Mammary epithelial cell (primary cell): ENCODE measurements around the gene GPR78.

Source experiments
- EZH2 ChIP-seq: IDR thresholded peaks from 2 replicates; pipeline ENCODE4 v1.6.1; 2012; ENCODE audit warnings: low read length, inconsistent platforms, borderline replicate concordance
- TF ChIP-seq, protein P1 (sequence below), 2 donors: IDR thresholded peaks in 1 of 2; conservative IDR thresholded peaks in 1 of 2; 2 replicates each; pipeline ENCODE4 v1.5.1; 2011 to 2012; ENCODE audit warnings: inconsistent platforms in 2 of 2, low read length in 2 of 2, mild to moderate bottlenecking in 2 of 2, control low read depth in 1 of 2, low read depth in 1 of 2; ENCODE audit not compliant: insufficient read depth in 1 of 2; ENCODE audit errors: extremely low read depth in 1 of 2

DNA sequence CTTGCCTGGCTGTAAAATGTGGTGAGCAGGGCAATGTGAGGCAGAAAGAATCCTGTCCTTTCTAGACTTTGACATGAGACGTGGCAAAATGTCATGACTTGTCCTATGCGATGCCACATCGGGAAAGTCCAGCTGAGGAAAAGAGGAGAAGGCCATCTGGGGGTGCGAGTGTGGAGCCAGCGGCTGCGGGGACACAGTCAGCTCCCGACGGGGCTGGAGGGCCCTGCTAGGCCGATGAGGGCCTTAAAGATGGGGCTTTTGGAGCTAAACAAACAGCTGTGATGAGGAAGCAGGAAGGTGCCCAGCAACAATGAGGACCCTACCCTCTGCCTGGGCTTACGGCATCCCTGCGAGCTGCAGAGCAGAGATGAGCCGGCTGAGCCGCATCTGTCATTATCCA lies 20.1 kb downstream of the GPR78 start:
- TF ChIP-seq, protein P1, sequence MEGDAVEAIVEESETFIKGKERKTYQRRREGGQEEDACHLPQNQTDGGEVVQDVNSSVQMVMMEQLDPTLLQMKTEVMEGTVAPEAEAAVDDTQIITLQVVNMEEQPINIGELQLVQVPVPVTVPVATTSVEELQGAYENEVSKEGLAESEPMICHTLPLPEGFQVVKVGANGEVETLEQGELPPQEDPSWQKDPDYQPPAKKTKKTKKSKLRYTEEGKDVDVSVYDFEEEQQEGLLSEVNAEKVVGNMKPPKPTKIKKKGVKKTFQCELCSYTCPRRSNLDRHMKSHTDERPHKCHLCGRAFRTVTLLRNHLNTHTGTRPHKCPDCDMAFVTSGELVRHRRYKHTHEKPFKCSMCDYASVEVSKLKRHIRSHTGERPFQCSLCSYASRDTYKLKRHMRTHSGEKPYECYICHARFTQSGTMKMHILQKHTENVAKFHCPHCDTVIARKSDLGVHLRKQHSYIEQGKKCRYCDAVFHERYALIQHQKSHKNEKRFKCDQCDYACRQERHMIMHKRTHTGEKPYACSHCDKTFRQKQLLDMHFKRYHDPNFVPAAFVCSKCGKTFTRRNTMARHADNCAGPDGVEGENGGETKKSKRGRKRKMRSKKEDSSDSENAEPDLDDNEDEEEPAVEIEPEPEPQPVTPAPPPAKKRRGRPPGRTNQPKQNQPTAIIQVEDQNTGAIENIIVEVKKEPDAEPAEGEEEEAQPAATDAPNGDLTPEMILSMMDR (conservative IDR thresholded peaks at IDR 0.05 in 1 of 2, IDR thresholded peaks at IDR 0.05 in 1 of 2; ENCODE audit: extremely low read depth in 1 of 2, insufficient read depth in 1 of 2, low read depth in 1 of 2, low read length in 2 of 2), result no peak
- TF ChIP-seq EZH2, result no peak
